SK-N-SH (cell line): ENCODE results near the gene CCK. TPM values are rescaled to one million over a fixed set of nuclear protein-coding genes. Genes with fewer than 3 reads are reported as not detected.
A peak's percentile ranks its signal among the peaks of the same experiment; 100 is the strongest.

Source experiments
- CTCF ChIA-PET: fragments of 300-600, 350-600 bp; formaldehyde crosslinking; extraction: SDS; loops from one replicate; lab custom pipeline; 2021; lab: Yijun Ruan, JAX
- POLR2A ChIA-PET: fragments of 350-600 bp; sonication (Branson Sonifier 250); formaldehyde crosslinking; extraction: SDS; loops from one replicate; lab custom pipeline; 2020; ENCODE audit warnings: antibody characterized with exemption, inconsistent platforms; lab: Yijun Ruan, JAX
- DNase-seq: peaks from one replicate; pipeline ENCODE4 v3.0.0; 2012
- H2AFZ ChIP-seq: fragments of 200-600 bp; sonication (generic); 2 replicates; pipeline ENCODE4 v1.8.1; 2016; ENCODE audit warnings: antibody characterized with exemption, mild to moderate bottlenecking, low read depth
- H3F3A ChIP-seq: fragments of 200-600 bp; sonication (generic); replicated peaks from 2 replicates; pipeline ENCODE3; 2016; ENCODE audit warnings: antibody characterized with exemption, mild to moderate bottlenecking; ENCODE audit not compliant: insufficient read depth
- H3K27ac ChIP-seq, 2 experiments: fragments of 200-500 bp in 1 of 2; fragments of 200-600 bp in 1 of 2; sonication (Bioruptor generic) in 1 of 2; sonication (generic), shearing (Covaris generic) in 1 of 2; 2 replicates each; pipeline versions ENCODE4 v1.5.1 to v1.6.1; 2014 to 2016; ENCODE audit warnings: low read depth in 2 of 2, inconsistent platforms in 1 of 2, low read length in 1 of 2, mild to moderate bottlenecking in 1 of 2, mixed read lengths in 1 of 2
- H3K27me3 ChIP-seq: fragments of 200-600 bp; sonication (generic), shearing (Covaris generic); 2 replicates; pipeline ENCODE4 v1.6.1; 2016; ENCODE audit warnings: mixed run types; ENCODE audit not compliant: insufficient read depth
- H3K36me3 ChIP-seq, 2 experiments: fragments of 200-500 bp in 1 of 2; fragments of 200-600 bp in 1 of 2; sonication (Bioruptor generic) in 1 of 2; sonication (generic) in 1 of 2; replicated peaks in 1 of 2; 2 replicates each; pipeline versions ENCODE3 to v1.5.1; 2014 to 2016; ENCODE audit warnings: low read length in 1 of 2, mild to moderate bottlenecking in 1 of 2; ENCODE audit not compliant: insufficient read depth in 2 of 2, control insufficient read depth in 1 of 2
- H3K4me1 ChIP-seq, 2 experiments: fragments of 200-500 bp in 1 of 2; fragments of 200-600 bp in 1 of 2; sonication (Bioruptor generic) in 1 of 2; sonication (generic), shearing (Covaris generic) in 1 of 2; 2 replicates each; pipeline versions ENCODE4 v1.5.1 to v1.6.1; 2014 to 2016; ENCODE audit warnings: low read depth in 1 of 2, low read length in 1 of 2, mixed run types in 1 of 2; ENCODE audit not compliant: insufficient read depth in 2 of 2, control insufficient read depth in 1 of 2
- H3K4me2 ChIP-seq: fragments of 200-600 bp; sonication (generic), shearing (Covaris generic); 2 replicates; pipeline ENCODE4 v1.6.1; 2017; ENCODE audit warnings: mixed run types
- H3K4me3 ChIP-seq, 2 experiments: fragments of 200-500 bp in 1 of 2; fragments of 200-600 bp in 1 of 2; sonication (Bioruptor generic) in 1 of 2; sonication (generic), shearing (Covaris generic) in 1 of 2; 2 replicates each; pipeline versions ENCODE4 v1.5.1 to v1.8.1; 2014 to 2016; ENCODE audit warnings: low read depth in 2 of 2, inconsistent platforms in 1 of 2, low read length in 1 of 2, mild to moderate bottlenecking in 1 of 2, mixed read lengths in 1 of 2, moderate library complexity in 1 of 2
- H3K79me2 ChIP-seq: fragments of 200-600 bp; sonication (generic); 2 replicates; pipeline ENCODE4 v1.8.1; 2017; ENCODE audit warnings: mild to moderate bottlenecking; ENCODE audit not compliant: insufficient read depth
- H3K9ac ChIP-seq: fragments of 200-600 bp; sonication (generic); 2 replicates; pipeline ENCODE4 v1.6.1; 2017; ENCODE audit warnings: mixed run types
- H3K9me2 ChIP-seq: fragments of 200-600 bp; sonication (generic); 2 replicates; pipeline ENCODE4 v1.6.1; 2017; ENCODE audit warnings: mixed run types
- H3K9me3 ChIP-seq: fragments of 200-600 bp; sonication (generic); 2 replicates; pipeline ENCODE4 v1.6.1; 2017; ENCODE audit warnings: mixed run types, mild to moderate bottlenecking, moderate library complexity
- H4K20me1 ChIP-seq: fragments of 200-600 bp; sonication (generic); 2 replicates; pipeline ENCODE4 v1.6.1; 2017; ENCODE audit warnings: mild to moderate bottlenecking, mixed run types; ENCODE audit not compliant: insufficient read depth
- EP300 ChIP-seq, 2 experiments: IDR thresholded peaks; 2 replicates each; pipeline versions ENCODE4 v1.4.0 to v1.6.1; 2012; ENCODE audit warnings: borderline replicate concordance in 1 of 2, low read depth in 1 of 2, low read length in 1 of 2
- EZH2phosphoT487 ChIP-seq: fragments of 200-600 bp; sonication (generic); IDR thresholded peaks from 2 replicates; pipeline ENCODE4 v1.6.1; 2017; ENCODE audit warnings: low read depth, mixed run types, mild to moderate bottlenecking, antibody characterized with exemption, moderate library complexity, borderline replicate concordance
- FOSL2 ChIP-seq: IDR thresholded peaks from 2 replicates; pipeline ENCODE4 v1.4.0; 2012; ENCODE audit warnings: low read depth, mild to moderate bottlenecking, moderate library complexity, borderline replicate concordance
- FOXM1 ChIP-seq: IDR thresholded peaks from 2 replicates; pipeline ENCODE4 v1.4.0; 2012; ENCODE audit warnings: low read depth, mild to moderate bottlenecking
- GATA2 ChIP-seq: sonication (generic); formaldehyde crosslinking; IDR thresholded peaks from 2 replicates; pipeline ENCODE4 v1.5.0; 2020; ENCODE audit warnings: mild to moderate bottlenecking, missing genetic modification reagents
- JUND ChIP-seq: IDR thresholded peaks from 2 replicates; pipeline ENCODE4 v1.4.0; 2012
- MAX ChIP-seq: IDR thresholded peaks from 2 replicates; pipeline ENCODE4 v1.4.0; 2012; ENCODE audit warnings: low read depth
- MEF2A ChIP-seq: IDR thresholded peaks from 2 replicates; pipeline ENCODE4 v1.4.0; 2012; ENCODE audit warnings: low read depth, borderline replicate concordance
- MXI1 ChIP-seq: IDR thresholded peaks from 2 replicates; pipeline ENCODE4 v1.6.1; 2012; ENCODE audit warnings: mild to moderate bottlenecking, low read depth, low read length, improper control_type of control experiment
- NFIC ChIP-seq: IDR thresholded peaks from 2 replicates; pipeline ENCODE4 v1.4.0; 2012; ENCODE audit warnings: borderline replicate concordance
- NRF1 ChIP-seq: IDR thresholded peaks from 2 replicates; pipeline ENCODE4 v1.6.1; 2012; ENCODE audit warnings: low read depth, mild to moderate bottlenecking, low read length
- PBX3 ChIP-seq: IDR thresholded peaks from 2 replicates; pipeline ENCODE4; 2012
- RAD21 ChIP-seq: IDR thresholded peaks from 2 replicates; pipeline ENCODE4 v1.6.1; 2012; ENCODE audit warnings: mild to moderate bottlenecking, low read length
- RXRA ChIP-seq: IDR thresholded peaks from 2 replicates; pipeline ENCODE4 v1.4.0; 2012; ENCODE audit warnings: low read depth, mild to moderate bottlenecking, borderline replicate concordance
- SMC3 ChIP-seq: IDR thresholded peaks from 2 replicates; pipeline ENCODE4 v1.6.1; 2012; ENCODE audit warnings: low read depth, low read length, improper control_type of control experiment
- TAF1 ChIP-seq: IDR thresholded peaks from 2 replicates; pipeline ENCODE4 v1.6.1; 2012; ENCODE audit warnings: low read depth, mild to moderate bottlenecking, low read length, moderate library complexity, borderline replicate concordance
- TCF12 ChIP-seq: IDR thresholded peaks from 2 replicates; pipeline ENCODE4 v1.4.0; 2012
- TEAD4 ChIP-seq: IDR thresholded peaks from 2 replicates; pipeline ENCODE4 v1.4.0; 2012; ENCODE audit warnings: mild to moderate bottlenecking, borderline replicate concordance; ENCODE audit not compliant: insufficient read depth
- USF1 ChIP-seq: IDR thresholded peaks from 2 replicates; pipeline ENCODE4 v1.4.0; 2012; ENCODE audit warnings: low read depth, borderline replicate concordance
- USF2 ChIP-seq: fragments of 150-350 bp; IDR thresholded peaks from 2 replicates; pipeline ENCODE4 v1.6.1; 2017; ENCODE audit warnings: antibody characterized with exemption, low read length, low read depth, borderline replicate concordance
- YY1 ChIP-seq: IDR thresholded peaks from 2 replicates; pipeline ENCODE4 v1.4.0; 2012; ENCODE audit warnings: low read depth, mild to moderate bottlenecking
- WGBS: methylation state at CpG from one replicate; pipeline ENCODE4 v1.1.6; 2017; ENCODE audit warnings: low lambda C conversion rate; 5-methylcytosine and 5-hydroxymethylcytosine counted together
- polyA plus RNA-seq, 3 experiments: library from polyadenylated mRNA; depleted of rRNA; stranded (reverse); fragments of >200 nt; gene quantifications; 2 replicates each; pipeline ENCODE4 v1.2.3, GENCODE V29; 2012

The CCK gene
- polyA plus RNA-seq, 1 of the 3 experiments (the other 2 are of a cell fraction) = not detected

- whole genome bisulfite sequencing = 68% methylated on average over 5 of the region's 5 CpGs
- peaks cover 0 to 7% of the 10 kb centered on the region in 2 experiments for H3K36me3 ChIP-seq
- H3K9ac ChIP-seq = no peak overlapping the region
- H3K4me2 ChIP-seq = peak overlapping the region; percentile 33; the same call in 1 of the 2 replicates
- H4K20me1 ChIP-seq = no peaks in the 10 kb centered on the region
- H3K4me1 ChIP-seq = no peaks in the 10 kb centered on the region; a peak in 1 of 4 replicates
- POLR2A ChIA-PET = no interaction called here
- no peak for DNase-seq
- H3K27me3 ChIP-seq = no peaks in the 10 kb centered on the region
- no peak overlapping the region for H3K4me3 ChIP-seq
- CTCF ChIA-PET = no interaction called here
- H3K9me3 ChIP-seq = no peaks in the 10 kb centered on the region
- H3K9me2 ChIP-seq = no peaks in the 10 kb centered on the region
- H3K27ac ChIP-seq = peak overlapping the region in 1 of 2 experiments; percentile 57; a peak in 2 of 4 replicates
- TF ChIP-seq PBX3 (0 out of 2 replicates have a peak, but pooled peaks have one; percentile 11), MAX (no peak), NFIC (no peak), EP300 (IDR thresholded peaks at IDR 0.05; ENCODE audit: borderline replicate concordance in 1 of 2, low read depth in 1 of 2, low read length in 1 of 2) (no peak), USF2 (no peak), RAD21 (no peak), RXRA (no peak), SMC3 (no peak), FOXM1 (no peak), MXI1 (no peak), NRF1 (no peak), FOSL2 (peak; percentile 18; the same call in 1 of the 2 replicates), MEF2A (no peak), JUND (no peak), EZH2phosphoT487 (no peak)
- TF ChIP-seq, all 33 proteins: peak for 2
- Histone ChIP-seq H3K79me2 (no peaks in the 10 kb centered on the region), H3F3A (peaks cover 7% of the 10 kb centered on the region), H2AFZ (no peak overlapping the region)
Measured at GRCh38 chr3:42216931-42217333, 49.1 kb downstream of the CCK start.

GRCh38 chr3:42216302-42216701 is 49.7 kb downstream of the CCK start:
- Histone ChIP-seq H3K27me3 (no peaks in the 10 kb centered on the region), H3K4me1 (no peaks in the 10 kb centered on the region; a peak in 1 of 4 replicates), H4K20me1 (no peaks in the 10 kb centered on the region), H3K9me3 (no peaks in the 10 kb centered on the region), H3F3A (peaks cover 7% of the 10 kb centered on the region), H3K27ac (peak overlapping the region in 1 of 2 experiments; percentile 57; a peak in 1 of 4 replicates), H3K9ac (no peak overlapping the region), H3K4me2 (0 out of 2 replicates have a peak overlapping the region, but pooled peaks have one; percentile 33), H3K9me2 (no peaks in the 10 kb centered on the region), H3K36me3 (peaks cover 0 to 13% of the 10 kb centered on the region in 2 experiments), H2AFZ (no peak overlapping the region), H3K4me3 (no peak overlapping the region), H3K79me2 (no peaks in the 10 kb centered on the region)
- ChIA-PET CTCF (no interaction called here), POLR2A (no interaction called here)
- 100% methylated on average over 3 of the region's 4 CpGs for WGBS
- no peak for TF ChIP-seq PBX3
- TF ChIP-seq TCF12 = no peak
- TF ChIP-seq USF1 = no peak
- no peak for TF ChIP-seq RXRA
- no peak for TF ChIP-seq TEAD4
- no peak for TF ChIP-seq MAX
- no peak for TF ChIP-seq FOSL2
- TF ChIP-seq TAF1 = no peak
- no peak for TF ChIP-seq GATA2 (CRISPR knock-in tag)
- TF ChIP-seq YY1 = no peak
- no peak for TF ChIP-seq EZH2phosphoT487
- DNase-seq = no peak
